Gastrocnemius medialis (tissue), 4 donors: ENCODE measurements around the gene VWA8.

Experiments
- CTCF ChIP-seq, 5 experiments: fragments of 450-650 bp in 3 of 5; fragments of 200-600 bp in 2 of 5; sonication (generic) in 2 of 5; IDR thresholded peaks in 4 of 5; conservative IDR thresholded peaks in 1 of 5; 1 replicate in 4 of 5; 2 replicates in 1 of 5; pipeline ENCODE4 v1.5.1; 2016 to 2019; ENCODE audit warnings: antibody characterized with exemption in 5 of 5, mild to moderate bottlenecking in 3 of 5, moderate library complexity in 3 of 5
- POLR2A ChIP-seq, 2 donors: fragments of 450-650 bp; IDR thresholded peaks; one replicate each; pipeline ENCODE4 v1.6.1; 2017; ENCODE audit warnings: antibody characterized with exemption in 2 of 2, mild to moderate bottlenecking in 2 of 2, moderate library complexity in 2 of 2

- no peak for TF ChIP-seq CTCF (IDR thresholded peaks at IDR 0.05 in 4 of 5, conservative IDR thresholded peaks at IDR 0.05 in 1 of 5)
- no peak for TF ChIP-seq POLR2A (IDR thresholded peaks at IDR 0.05)
Measured at GRCh38 chr13:41891119-41891518, 69.8 kb downstream of the VWA8 start.
